Activated T-cell treated with anti-CD3 and anti-CD28 coated beads, Interleukin-2, amount 50 U/mL, for 1 hour (primary cell): ENCODE results near the gene CENPP.

Source experiments
- DNase-seq: peaks from one replicate; pipeline ENCODE4 v3.0.0-alpha.2; 2020

CENPP gene

DNA sequence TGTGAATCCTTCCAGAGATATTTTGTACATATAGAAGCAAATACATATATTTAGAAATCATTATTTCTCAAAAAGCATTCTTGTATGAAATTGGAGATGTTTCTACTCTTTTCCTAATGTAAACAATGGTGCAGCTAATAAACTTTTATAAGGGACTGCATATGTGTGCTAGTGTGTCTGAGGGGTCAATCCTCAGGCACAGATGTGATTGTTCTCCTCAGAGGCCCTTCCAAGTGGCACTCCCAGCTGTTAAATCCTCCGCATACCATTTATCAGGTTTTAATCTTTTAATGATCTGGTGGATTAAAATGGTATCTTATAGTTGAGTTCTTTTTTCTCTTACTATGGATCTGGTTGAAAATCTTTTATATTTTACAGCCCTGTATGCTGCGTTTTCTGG lies 104.1 kb downstream of the CENPP start:
- DNase-seq: no peak

DNA sequence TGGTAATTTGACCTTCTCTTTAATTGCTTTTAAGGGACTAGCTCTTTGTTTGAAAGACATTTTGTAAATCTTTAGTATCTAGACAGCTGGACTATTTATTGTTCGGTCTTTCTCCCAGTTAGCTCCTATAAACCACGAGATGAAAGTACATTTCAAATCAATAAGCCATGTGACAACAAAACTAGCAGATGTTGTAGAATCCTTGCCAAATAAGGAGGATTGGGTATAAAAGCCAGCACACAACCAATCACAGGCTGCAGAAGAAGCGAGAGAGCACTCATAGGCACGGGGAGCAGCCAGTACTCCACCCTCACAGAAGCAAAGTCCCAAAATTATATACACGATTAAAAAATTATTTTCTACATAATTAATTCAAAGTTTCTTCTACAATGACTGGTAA lies 106.6 kb downstream of the CENPP start:
- no peak for DNase-seq

DNA sequence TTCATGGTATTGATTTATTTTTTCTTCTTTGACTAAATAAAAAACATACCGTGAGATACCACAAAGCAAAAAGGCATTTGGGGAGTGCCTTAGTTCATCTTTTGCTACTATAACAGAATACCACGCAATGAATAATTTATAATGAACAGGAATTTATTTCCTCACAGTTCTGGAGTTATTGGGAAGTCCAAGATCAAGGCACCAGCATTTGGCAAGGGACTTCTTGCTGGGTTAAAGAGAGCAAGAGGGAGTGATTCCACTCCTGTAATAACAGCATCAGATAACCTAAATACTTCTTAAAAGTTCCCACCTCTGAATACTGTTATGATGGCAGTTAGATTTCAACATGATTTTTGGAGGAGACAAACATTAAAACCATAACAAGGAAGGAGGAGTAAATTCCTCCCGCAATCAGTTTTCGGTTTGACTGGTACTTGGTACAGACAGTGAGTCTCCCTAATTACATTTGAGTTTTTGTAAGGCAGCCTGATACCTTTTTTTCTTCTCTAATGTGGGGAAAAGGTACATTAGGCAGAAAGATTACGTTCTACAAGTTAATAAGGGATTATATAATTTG lies 107.3 kb downstream of the CENPP start:
- no peak for DNase-seq

DNA sequence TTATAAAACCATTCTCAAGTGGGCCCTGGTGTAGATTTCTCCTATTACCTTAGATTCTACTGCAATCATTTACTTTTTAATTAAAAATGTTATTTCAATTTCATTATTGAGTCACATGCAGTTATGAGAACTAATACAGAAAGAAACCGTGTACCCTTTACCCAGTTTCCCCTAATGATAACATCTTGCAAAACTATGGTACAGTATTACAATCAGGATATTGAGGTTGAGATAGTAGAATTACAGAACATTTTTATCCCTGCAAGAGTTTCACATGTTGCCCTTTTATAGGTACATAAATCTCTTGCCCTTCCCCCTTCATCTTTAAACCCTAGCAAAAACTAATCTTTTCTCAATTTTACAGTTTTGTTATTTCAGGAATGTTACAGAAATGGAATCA lies 109.5 kb downstream of the CENPP start:
- no peak for DNase-seq

DNA sequence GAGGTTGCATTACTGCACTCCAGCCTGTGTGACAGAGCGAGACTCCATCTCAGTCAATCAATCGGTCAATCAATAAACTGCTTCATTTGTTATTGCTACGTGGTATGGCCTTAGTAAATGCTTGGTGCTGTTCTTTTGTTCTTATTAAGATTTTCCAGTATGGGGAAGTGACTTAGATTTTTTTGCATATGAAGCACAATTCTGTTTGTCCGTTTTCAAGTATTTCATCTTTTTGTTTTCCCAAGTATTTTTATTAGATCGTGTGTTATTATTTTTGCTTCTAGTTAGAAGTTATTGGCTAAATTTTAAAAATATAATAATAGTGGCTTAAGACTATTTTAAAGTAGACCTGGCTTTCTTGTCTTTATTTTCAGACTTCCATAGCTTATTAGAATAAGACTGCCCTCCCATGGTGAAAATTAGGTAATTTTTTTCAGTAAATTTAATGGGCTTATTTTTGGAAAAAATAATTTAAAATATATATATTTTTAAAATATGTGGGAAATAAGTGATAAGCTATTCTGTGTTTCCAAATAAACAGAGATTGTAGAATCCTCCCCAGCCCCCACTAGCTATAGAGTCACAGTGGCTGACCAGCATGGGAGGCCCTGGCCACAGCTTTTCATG lies 113.3 kb downstream of the CENPP start:
- no peak for DNase-seq

DNA sequence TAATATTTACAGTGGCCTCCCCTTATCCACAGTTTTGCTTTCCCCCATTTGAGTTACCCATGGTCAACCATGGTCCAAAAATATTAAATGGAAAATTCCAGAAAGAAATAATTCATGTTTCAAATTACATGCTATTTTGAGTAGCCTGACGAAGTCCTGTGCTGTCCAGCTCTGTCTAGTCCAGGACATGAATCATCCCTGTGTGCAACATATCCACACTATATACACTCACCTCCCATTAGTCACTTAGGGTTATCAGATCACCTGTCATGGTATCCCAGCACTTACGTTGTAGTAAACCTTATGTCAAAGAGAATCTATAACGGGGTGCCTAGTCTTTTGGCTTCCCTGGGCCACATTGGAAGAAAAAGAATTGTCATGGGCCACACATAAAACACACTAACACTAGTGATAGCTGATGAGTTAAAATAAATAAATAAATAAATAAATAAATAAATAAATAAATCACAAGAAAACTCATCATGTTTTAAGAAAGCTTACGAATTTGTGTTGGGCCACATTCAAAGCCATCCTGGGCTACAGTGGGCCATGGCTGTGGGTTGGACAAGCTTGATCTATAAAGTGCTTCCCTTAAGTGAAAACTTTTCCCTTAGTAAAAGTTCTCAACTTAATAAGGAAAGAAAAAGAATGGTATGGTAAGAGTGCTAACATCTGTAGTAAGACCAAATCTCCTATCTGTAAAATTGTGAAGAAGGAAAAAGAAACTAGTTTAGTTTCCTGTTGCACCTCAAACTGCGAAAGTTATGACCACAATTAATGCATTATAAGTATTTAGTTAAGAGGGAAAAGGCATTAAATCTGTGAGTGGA lies 114.4 kb downstream of the CENPP start:
- DNase-seq: no peak

DNA sequence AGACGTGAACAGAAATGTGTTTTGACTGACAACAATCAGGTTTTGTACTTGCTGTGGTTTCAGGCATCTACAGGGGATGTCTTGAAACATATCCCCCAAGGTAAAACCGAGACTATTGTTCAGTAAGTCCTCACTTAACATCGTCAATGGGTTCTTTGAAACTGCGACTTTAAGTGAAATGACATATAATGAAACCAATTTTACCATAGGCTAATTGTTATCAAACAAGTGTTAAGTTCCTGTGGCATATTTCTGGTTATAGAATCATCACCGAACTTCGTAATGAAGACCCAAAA lies 114.9 kb downstream of the CENPP start:
- DNase-seq: no peak

DNA sequence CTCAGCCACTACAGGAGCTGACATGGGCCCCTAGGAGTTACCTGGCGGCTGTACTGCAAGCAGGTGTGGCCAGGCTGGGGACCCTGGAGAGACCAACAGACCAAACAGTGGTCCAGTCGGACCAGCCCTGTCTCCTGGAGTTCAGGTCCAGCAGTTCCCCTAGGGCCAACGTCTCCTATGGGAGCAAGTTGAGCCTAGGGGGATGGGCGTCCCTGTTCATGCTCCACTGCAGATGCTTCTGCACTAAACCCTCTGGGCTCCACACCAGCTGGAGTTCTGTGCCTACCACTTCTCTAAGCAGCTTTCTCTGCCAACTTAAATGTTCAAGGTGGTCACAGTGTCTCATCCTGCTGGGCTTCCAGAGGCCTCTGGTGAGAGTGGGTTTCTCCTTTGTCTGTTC lies 119.1 kb downstream of the CENPP start:
- DNase-seq: no peak

DNA sequence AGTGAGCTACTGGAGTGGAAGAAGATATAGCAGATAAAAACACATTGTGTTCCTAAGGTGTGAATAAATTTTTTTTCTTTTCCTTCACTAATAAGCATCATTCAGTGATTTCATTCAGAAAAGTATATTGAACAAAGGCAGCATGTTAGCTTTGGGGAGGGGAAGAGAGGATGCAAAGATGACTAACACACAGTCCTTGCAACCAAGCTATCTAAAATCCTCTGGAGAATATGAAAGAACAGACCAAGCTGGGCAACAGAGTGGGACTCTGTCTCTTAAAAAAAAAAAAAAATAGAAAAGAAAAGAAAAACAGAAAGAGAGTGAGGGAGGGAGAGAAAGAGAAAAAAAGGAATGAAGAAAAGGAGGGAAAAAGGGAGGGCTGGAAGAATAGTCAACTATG lies 120.8 kb downstream of the CENPP start:
- DNase-seq: no peak

DNA sequence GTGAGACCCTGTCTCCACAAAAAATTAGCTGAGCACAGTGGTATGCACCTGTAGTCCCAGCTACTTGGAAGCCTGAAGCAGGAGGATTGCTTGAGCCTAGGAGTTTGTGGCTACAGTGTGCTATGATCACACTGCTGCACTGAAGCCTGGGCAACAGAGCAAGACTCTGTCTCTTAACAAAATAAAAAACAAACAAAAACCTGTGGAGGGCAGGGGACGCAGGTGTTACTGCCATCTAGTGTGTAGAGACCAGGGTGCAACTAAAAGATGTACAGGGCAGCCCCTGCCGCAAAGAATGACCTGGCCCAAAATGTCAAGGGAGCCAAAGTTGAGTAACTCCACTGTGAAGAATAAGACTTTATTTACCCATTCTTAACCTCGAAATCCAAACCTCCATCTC lies 129.5 kb downstream of the CENPP start:
- DNase-seq: no peak

DNA sequence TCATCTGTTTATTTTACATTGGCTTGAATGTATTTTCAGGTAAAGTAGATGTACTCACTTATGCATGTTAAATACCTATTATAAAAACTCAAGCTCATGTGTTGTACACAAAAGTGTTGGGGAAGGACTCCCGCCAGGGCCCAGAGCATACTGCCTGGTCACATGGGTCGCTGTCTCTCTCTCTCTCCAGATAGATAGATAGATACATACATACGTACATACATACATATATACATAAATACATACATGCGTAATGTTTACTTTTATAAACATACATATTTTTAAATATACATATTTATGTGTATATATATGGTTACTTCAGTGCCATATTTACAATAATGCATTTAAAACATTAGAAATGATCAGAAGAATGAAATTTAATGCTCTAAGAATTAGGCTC lies 131.8 kb downstream of the CENPP start:
- no peak for DNase-seq

DNA sequence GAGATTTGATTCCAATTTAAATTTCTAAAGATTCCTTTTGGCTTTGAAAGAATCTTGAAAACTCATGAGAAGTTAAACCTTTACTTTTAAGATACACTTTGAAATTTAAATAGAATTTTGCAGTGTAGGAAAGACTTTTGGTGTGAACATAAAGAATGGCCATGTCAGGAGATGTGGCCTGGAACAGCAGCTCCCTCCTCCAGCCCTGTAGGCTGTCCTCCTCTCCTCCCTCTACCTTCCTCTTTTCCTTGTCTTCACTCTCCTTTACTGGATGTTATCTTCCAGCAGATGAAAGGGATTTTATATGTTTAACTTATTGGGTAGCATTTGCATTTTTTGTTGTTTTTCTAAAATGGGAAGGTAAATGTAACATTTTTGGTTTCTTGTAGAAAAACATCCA lies 137.6 kb downstream of the CENPP start:
- no peak for DNase-seq

DNA sequence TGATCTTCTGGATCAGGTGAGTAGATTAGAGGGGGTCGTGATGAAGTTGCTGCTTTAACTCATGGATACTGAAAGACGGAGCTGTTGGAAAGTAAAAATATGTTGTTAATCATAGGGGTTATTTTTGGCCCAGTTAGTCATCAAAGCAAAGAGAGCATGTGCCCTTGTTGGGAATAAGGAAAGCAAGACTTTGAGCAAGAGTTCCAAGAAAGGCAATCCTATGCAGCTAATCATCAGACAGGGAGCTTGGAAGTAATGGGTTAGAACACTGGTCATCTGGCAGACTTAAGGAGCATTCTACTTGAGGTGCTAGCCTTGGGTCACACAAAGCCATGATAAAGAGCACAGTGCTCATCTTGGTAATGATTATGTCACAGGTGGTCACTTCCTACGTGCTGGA lies 138.2 kb downstream of the CENPP start:
- no peak for DNase-seq

DNA sequence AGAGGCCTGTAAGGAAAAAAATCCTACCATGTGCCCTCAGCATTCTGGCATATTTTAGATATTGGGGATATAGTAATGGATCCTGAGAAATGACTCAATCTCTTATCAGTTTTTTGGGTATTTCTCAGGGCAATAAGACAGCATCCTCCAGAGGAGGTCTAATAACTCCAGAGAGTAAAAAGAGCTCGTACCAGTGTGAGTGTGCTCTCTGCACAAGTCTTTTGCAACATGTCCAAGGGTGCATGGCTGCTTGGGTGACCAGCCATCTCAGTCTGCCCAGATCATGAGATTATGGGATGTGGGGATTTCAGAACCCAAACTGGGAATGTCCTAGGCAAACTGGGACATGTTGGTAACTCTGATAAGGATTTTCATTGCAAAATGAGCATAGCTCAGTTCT lies 141.3 kb downstream of the CENPP start:
- no peak for DNase-seq

DNA sequence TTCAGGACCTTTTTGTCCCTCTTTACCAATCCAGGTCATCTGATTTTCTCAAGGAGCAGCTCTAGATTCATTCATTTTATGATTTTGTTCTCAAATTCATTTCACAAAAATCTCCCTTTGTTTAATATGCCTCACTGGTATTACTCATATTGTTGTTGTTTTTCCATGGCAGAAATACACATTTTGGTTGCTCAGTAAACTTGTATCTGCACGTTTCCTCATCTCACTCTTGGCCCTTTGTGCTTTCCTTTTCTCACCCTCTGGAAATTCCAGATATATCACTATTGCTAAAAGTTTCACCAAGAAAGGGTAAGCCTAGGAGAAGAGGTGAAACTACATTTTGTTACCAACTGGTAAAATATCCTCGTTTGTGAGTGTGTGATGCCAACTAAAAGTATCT lies 141.8 kb downstream of the CENPP start:
- DNase-seq: no peak

DNA sequence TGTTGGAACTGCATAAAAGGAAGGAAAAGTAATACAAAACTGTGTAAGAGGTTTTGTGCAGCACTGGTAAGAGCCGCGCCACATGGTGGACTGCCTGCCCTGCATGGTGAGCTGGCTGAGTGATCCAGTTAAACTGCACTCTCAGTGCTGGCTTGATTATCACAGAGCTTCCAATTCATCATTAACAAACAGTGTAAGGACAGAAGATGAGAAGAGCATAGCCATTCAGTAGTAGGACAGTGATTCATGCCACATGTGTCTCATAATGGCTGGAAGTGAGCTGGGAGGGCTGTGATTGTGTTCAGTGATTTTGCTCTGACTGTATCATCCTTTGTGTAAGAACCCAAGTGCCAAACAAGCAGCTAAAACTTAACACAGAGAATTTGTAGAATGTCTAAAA lies 142.5 kb downstream of the CENPP start:
- no peak for DNase-seq

DNA sequence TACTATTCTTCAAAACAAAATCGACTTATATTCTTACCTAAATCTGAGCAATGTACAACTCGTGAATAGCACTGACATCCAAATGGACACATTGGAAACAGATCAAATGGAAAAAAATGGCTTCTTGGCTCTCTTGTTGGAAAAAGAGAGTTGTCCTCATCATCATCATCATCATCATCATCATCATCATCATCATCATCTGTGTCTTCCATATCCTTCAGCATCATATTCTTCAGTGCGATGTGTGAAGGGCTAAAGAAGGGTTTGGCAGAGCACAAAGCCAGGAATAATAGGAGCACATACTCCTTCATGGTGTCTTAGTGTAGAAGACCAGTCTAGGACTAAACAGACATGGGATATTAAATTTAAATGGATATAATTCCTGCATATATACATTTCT lies 148.8 kb downstream of the CENPP start:
- DNase-seq: no peak

DNA sequence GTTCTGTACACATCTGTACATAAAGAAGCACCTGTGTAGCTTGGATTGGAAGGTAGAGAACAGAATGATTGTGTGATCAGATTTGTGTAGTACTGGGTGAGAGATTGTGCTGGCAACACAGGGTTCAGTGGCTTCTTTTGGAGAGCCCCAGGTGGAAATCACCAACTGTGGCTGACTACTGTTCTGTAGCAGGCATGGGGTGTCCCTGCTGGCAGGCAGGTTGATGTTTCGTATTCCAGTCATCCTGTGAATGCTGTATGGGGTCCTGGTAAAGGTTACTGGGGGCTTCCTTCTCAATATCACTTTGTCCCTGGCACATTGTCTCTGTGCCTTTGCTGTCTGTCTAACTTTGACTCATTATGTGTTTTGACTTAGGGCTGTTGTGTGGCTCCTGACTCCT lies 151.2 kb downstream of the CENPP start:
- no peak for DNase-seq

DNA sequence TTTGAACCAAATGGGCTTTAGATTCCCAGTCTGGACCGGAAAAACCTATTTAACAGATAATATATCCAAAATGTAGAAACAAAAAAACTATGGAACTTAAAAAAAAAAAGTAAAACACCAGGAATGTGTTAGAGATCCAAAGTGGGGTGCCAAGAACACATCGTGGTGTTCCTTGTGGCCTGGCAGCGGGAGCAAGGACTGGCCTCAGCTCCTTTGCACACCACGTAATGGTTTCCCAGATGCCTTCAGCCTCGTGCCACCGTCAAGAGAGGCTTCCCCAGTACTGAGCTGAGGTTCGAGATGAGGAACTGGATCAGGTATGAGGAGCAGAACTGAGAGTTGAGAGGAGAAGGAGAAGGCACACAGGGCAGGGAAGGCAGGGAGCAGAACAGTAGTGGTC lies 153.0 kb downstream of the CENPP start:
- no peak for DNase-seq

DNA sequence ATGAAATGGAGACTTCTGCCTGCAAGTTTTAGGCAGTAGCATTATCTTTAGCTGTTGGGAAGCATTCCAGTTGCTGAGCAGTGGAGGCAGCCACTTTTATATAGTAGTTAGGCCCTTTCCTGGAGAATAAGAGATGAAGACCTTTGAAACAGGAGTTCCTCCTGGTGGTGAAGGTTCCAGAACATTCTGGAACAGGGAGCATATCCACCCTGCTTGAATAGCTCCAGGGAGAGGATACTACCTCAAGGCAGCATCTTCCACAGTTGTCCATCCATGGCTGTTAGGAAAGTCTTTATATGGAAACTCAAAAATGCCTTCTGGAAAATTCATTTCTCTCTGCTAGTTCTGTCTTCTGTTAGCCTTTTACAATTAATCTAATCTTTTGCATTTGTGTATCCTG lies 153.6 kb downstream of the CENPP start:
- DNase-seq: no peak

DNA sequence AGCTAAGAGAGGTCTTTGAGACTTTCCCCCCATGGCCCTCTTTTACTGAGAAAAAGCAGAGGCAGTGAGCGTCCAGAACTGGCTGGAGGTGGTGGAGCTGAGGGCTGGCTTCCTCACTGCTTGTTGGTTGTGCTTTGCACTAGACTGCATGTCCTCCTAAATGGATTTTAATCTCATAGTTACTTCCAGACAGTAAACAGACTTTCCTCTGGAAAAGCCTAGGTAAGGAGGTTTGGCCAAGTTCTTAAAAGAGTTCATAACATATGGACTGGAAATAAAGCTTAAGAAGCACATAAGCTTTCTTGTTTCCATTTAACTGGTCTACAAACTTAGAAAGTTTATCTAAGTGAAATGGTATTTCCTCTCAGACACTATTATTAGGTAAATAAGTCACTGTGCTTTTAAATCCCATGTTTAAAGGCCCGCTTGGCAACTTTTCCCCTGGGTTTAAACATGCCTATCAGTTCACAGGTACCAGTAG lies 154.6 kb downstream of the CENPP start:
- DNase-seq: no peak

DNA sequence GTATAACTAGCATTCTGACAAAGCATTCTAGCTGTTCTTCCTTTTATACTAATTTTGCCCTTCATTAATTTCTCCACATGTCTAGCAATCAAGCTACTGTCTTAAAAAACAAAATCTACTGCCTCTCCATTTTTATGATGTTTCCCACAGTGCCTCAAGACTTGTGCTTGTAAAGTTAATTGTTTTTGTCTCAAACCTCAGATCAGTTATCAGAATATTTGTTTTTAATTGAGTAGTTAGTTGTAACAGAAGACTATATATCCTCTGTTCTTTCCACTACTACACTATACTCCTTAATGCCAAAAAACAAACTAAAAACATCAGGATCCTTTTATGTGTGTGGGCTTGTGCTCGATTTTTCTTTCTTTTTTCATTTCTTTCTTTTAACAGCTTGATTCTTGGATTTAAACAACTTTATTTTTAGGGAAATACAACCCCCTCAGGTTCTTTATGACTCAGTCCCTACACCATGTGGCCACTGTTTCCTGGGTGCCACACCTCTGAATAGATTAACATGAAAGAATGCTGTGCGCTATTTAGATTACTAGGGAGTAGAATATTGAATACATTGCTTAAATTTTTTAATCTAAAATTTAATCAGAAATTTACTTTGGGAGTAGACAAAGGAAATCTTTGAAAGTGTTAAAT lies 155.4 kb downstream of the CENPP start:
- DNase-seq: no peak

DNA sequence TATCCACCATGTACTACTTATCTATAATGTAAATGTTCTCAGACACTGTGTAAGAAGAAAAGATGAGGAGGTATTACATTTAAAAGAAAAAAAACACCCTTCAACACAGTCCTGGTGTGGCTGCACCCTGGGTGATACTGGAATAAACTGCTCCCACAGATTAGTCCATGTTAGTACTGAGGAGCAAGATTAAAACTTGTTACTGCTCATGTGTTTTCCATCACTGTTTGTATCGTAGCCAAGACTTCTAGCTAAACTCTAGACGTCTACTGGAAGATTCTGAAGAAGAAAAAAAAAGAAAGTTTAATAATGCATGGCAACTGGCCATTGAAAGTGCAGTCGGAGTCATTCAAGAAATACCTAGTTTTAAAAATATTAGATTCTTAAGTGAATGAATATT lies 156.6 kb downstream of the CENPP start, which contains the start of gene ASPN:
Gene ASPN (minus strand): TSS at position 178 of the 400 bp plus-strand sequence.
- DNase-seq: no peak

DNA sequence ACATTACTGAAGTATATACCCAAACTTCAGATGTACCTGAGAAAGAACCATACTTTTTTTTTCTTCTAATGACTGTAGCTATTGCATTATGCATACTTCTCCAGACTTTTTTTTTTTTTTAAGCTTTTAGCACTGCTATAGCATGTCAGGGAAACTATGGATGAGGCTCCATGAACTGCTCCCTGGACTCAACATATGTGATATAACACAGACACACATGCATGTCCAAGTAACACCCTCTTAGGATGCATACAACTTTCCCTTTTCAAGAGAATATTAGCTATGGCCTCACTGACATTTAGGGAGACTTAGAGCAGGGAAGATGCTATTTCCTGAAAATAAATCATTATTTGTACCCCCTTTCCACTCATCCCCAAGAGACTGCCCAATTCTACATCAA lies 157.1 kb downstream of the CENPP start:
- DNase-seq: no peak
